ENCODE results near the gene MTUS2.

DNA sequence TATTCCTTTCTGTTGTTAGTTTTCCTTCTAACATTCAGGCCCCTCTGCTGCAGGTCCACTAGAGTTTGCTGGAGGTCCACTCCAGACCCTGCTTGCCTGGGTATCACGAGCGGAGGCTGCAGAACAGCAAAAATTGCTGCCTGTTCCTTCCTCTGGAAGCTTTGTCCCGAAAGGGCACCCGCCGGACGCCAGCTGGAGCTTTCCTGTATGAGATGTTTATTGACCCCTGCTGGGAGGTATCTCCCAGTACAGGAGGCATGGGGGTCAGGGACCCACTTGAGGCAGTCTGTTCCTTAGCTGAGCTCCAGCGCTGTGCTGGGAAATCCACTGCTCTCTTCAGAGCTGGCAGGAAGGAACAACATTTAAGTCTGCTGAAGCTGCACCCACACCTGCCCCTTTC lies 516.2 kb downstream of the MTUS2 start:
- TF ChIP-seq, protein P1, sequence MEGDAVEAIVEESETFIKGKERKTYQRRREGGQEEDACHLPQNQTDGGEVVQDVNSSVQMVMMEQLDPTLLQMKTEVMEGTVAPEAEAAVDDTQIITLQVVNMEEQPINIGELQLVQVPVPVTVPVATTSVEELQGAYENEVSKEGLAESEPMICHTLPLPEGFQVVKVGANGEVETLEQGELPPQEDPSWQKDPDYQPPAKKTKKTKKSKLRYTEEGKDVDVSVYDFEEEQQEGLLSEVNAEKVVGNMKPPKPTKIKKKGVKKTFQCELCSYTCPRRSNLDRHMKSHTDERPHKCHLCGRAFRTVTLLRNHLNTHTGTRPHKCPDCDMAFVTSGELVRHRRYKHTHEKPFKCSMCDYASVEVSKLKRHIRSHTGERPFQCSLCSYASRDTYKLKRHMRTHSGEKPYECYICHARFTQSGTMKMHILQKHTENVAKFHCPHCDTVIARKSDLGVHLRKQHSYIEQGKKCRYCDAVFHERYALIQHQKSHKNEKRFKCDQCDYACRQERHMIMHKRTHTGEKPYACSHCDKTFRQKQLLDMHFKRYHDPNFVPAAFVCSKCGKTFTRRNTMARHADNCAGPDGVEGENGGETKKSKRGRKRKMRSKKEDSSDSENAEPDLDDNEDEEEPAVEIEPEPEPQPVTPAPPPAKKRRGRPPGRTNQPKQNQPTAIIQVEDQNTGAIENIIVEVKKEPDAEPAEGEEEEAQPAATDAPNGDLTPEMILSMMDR (IDR thresholded peaks at IDR 0.05): no peak
- TF ChIP-seq POLR2A (IDR thresholded peaks at IDR 0.05) (no peak), POLR2AphosphoS5 (IDR thresholded peaks at IDR 0.05) (no peak)

Data from stomach (tissue), 4 donors.